HCT116 (cell line): ENCODE data around the gene SSB. TPM values are rescaled to one million over a fixed set of nuclear protein-coding genes. Genes with fewer than 3 reads are reported as not detected.

ENCODE experiments used
- ATAC-seq: fragments of 200-7000 bp; cut with Tn5 transposase; 2 replicates; pipeline ENCODE4 v1.9.1; 2020; ENCODE audit warnings: mild to moderate bottlenecking, moderate library complexity
- BruUV-seq: library from RNA; stranded (reverse); fragments of 400-500 nt; replicated peaks from 2 replicates; lab custom pipeline; 2021; lab: Mats Ljungman, UMichigan
- CTCF ChIA-PET: fragments of 300-600 bp; sonication (Branson Sonifier 250); formaldehyde crosslinking; loops from one replicate; lab custom pipeline; 2021; ENCODE audit warnings: antibody characterized with exemption; lab: Charles Lee
- POLR2A ChIA-PET: fragments of 300-600, 350-600 bp; sonication (Branson Sonifier 250); formaldehyde crosslinking; loops from one replicate; lab custom pipeline; 2021; ENCODE audit warnings: antibody characterized with exemption; lab: Charles Lee
- RAD21 ChIA-PET, 2 experiments: fragments of 300-600 bp; sonication (Branson Sonifier 250); formaldehyde crosslinking; loops; one replicate each; lab custom pipeline; 2023; ENCODE audit warnings: low total read pairs in 2 of 2; ENCODE audit not compliant: uncharacterized antibody in 2 of 2, unreplicated experiment in 2 of 2, low non-redundant PET in 1 of 2; lab: Charles Lee
- DNase-seq: peaks from one replicate; pipeline ENCODE4 v3.0.0-alpha.2; 2010; ENCODE audit warnings: low read depth, low spot score
- H2AFZ ChIP-seq: fragments of 200-600 bp; shearing (Covaris generic), sonication (generic); 2 replicates; pipeline ENCODE4 v1.6.1; 2017; ENCODE audit warnings: low read depth, mixed run types, mixed read lengths, antibody characterized with exemption, low read length; ENCODE audit not compliant: poor library complexity, severe bottlenecking
- H3K27ac ChIP-seq: 2 replicates; pipeline ENCODE4 v1.5.1; 2012; ENCODE audit warnings: low read depth, low read length
- H3K27me3 ChIP-seq: fragments of 200-600 bp; sonication (generic); 2 replicates; pipeline ENCODE4 v1.6.1; 2016; ENCODE audit warnings: mixed run types, low read length, mixed read lengths; ENCODE audit not compliant: insufficient read depth
- H3K36me3 ChIP-seq, 2 experiments: fragments of 200-500 bp in 1 of 2; fragments of 200-600 bp in 1 of 2; sonication (Bioruptor generic) in 1 of 2; sonication (generic) in 1 of 2; 2 replicates each; pipeline versions ENCODE4 v1.5.1 to v1.6.1; 2014 to 2016; ENCODE audit warnings: low read length in 2 of 2, inconsistent platforms in 1 of 2, mixed read lengths in 1 of 2, mixed run types in 1 of 2; ENCODE audit not compliant: insufficient read depth in 2 of 2, control insufficient read depth in 1 of 2
- H3K4me1 ChIP-seq, 2 experiments: fragments of 200-600 bp in 1 of 2; sonication (generic) in 1 of 2; 2 replicates each; pipeline versions ENCODE4 v1.5.1 to v1.6.1; 2012 to 2017; ENCODE audit warnings: low read length in 2 of 2, inconsistent platforms in 1 of 2, mild to moderate bottlenecking in 1 of 2, mixed read lengths in 1 of 2, mixed run types in 1 of 2, moderate library complexity in 1 of 2; ENCODE audit not compliant: insufficient read depth in 2 of 2, control insufficient read depth in 1 of 2
- H3K4me2 ChIP-seq: fragments of 200-600 bp; sonication (generic); 2 replicates; pipeline ENCODE4 v1.6.1; 2017; ENCODE audit warnings: mixed run types, low read length, mixed read lengths
- H3K4me3 ChIP-seq, 2 experiments: fragments of 200-600 bp in 1 of 2; sonication (generic) in 1 of 2; replicated peaks in 1 of 2; 2 replicates each; pipeline ENCODE4 v1.5.1; 2011 to 2016; ENCODE audit warnings: low read length in 2 of 2, control low read depth in 1 of 2, low read depth in 1 of 2, mild to moderate bottlenecking in 1 of 2, mixed read lengths in 1 of 2, mixed run types in 1 of 2
- H3K79me2 ChIP-seq: fragments of 200-600 bp; sonication (generic); 2 replicates; pipeline ENCODE4 v1.6.1; 2017; ENCODE audit warnings: mild to moderate bottlenecking, mixed run types, low read length, moderate library complexity, mixed read lengths; ENCODE audit not compliant: insufficient read depth
- H3K9ac ChIP-seq: fragments of 200-600 bp; sonication (generic); 2 replicates; pipeline ENCODE4 v1.6.1; 2016; ENCODE audit warnings: low read length, mixed read lengths
- H3K9me2 ChIP-seq: fragments of 200-600 bp; sonication (generic), shearing (Covaris generic); 2 replicates; pipeline ENCODE4 v1.6.1; 2017; ENCODE audit warnings: mixed run types, mild to moderate bottlenecking, moderate library complexity; ENCODE audit not compliant: insufficient read depth
- H3K9me3 ChIP-seq, 2 experiments: fragments of 200-500 bp in 1 of 2; fragments of 200-600 bp in 1 of 2; sonication (Bioruptor generic) in 1 of 2; sonication (generic) in 1 of 2; 2 replicates each; pipeline ENCODE4 v1.6.1; 2014 to 2017; ENCODE audit warnings: low read length in 2 of 2, mixed read lengths in 2 of 2, inconsistent platforms in 1 of 2, low read depth in 1 of 2, mild to moderate bottlenecking in 1 of 2, mixed run types in 1 of 2, moderate library complexity in 1 of 2; ENCODE audit not compliant: control insufficient read depth in 1 of 2, insufficient read depth in 1 of 2
- H4K20me1 ChIP-seq: fragments of 200-600 bp; sonication (generic), shearing (Covaris generic); 2 replicates; pipeline ENCODE4 v1.6.1; 2017; ENCODE audit warnings: mixed run types, mild to moderate bottlenecking, moderate library complexity; ENCODE audit not compliant: insufficient read depth
- CEBPB ChIP-seq: IDR thresholded peaks from 2 replicates; pipeline ENCODE4 v1.6.1; 2012; ENCODE audit warnings: low read depth
- EGR1 ChIP-seq: IDR thresholded peaks from 2 replicates; pipeline ENCODE4 v1.6.1; 2012; ENCODE audit warnings: low read depth
- EZH2phosphoT487 ChIP-seq: fragments of 200-600 bp; IDR thresholded peaks from 2 replicates; pipeline ENCODE4 v1.6.1; 2018; ENCODE audit warnings: antibody characterized with exemption, borderline replicate concordance
- FOSL1 ChIP-seq: IDR thresholded peaks from 2 replicates; pipeline ENCODE4 v1.6.1; 2012; ENCODE audit warnings: low read depth
- JUND ChIP-seq: IDR thresholded peaks from 2 replicates; pipeline ENCODE4 v1.6.1; 2012
- POLR2A ChIP-seq: IDR thresholded peaks from 2 replicates; pipeline ENCODE4 v1.7.0; 2011; ENCODE audit warnings: borderline replicate concordance; ENCODE audit not compliant: insufficient read depth, insufficient read length; ENCODE audit errors: extremely low read depth
- REST ChIP-seq: IDR thresholded peaks from 2 replicates; pipeline ENCODE4 v1.6.1; 2012; ENCODE audit warnings: low read depth
- SP1 ChIP-seq: IDR thresholded peaks from 2 replicates; pipeline ENCODE4 v1.6.1; 2012; ENCODE audit warnings: low read depth
- SRF ChIP-seq: IDR thresholded peaks from 2 replicates; pipeline ENCODE4 v1.6.1; 2012; ENCODE audit warnings: low read depth
- TCF7L2 ChIP-seq: IDR thresholded peaks from 2 replicates; pipeline ENCODE4 v1.7.0; 2011; ENCODE audit warnings: borderline replicate concordance, inconsistent platforms; ENCODE audit not compliant: insufficient read depth, insufficient read length; ENCODE audit errors: extremely low read depth
- ZBTB33 ChIP-seq: IDR thresholded peaks from 2 replicates; pipeline ENCODE4 v1.6.1; 2011; ENCODE audit warnings: mild to moderate bottlenecking, low read length, moderate library complexity; ENCODE audit not compliant: insufficient replicate concordance; ENCODE audit errors: extremely low read depth
- ZFX ChIP-seq: fragments of 450-650 bp; IDR thresholded peaks from 2 replicates; pipeline ENCODE4 v1.6.1; 2017
- intact Hi-C: fragments of 100-400 bp; cut with micrococcal nuclease; formaldehyde crosslinking; loops from 2 replicates; pipeline ENCODE4 v1.10.0; 2022
- total RNA-seq: library from RNA; stranded (reverse); gene quantifications from one replicate; pipeline ENCODE4 v1.2.1, GENCODE V29; 2021; ENCODE audit not compliant: unreplicated experiment
- TF ChIP-seq, protein P1 (sequence below): IDR thresholded peaks from 2 replicates; pipeline ENCODE4 v1.6.1; 2012
- TF ChIP-seq, protein P2 (sequence below): IDR thresholded peaks from 2 replicates; pipeline ENCODE4 v1.6.1; 2012

The SSB gene
- total RNA-seq, 1 experiment from 2014 or later, result 117 TPM

- POLR2A ChIA-PET, result no interaction called here
- TF ChIP-seq, protein P1, sequence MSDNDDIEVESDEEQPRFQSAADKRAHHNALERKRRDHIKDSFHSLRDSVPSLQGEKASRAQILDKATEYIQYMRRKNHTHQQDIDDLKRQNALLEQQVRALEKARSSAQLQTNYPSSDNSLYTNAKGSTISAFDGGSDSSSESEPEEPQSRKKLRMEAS, result no peak
- TF ChIP-seq FOSL1, result no peak
- TF ChIP-seq POLR2A, result no peak
- TF ChIP-seq SP1, result no peak
- TF ChIP-seq JUND, result no peak
- TF ChIP-seq REST, result no peak
- Histone ChIP-seq H3K4me1 (peaks cover 2 to 11% of the 10 kb centered on the region in 2 experiments; a peak in 3 of 4 replicates), H3K9me3 (no peaks in the 10 kb centered on the region), H3K9ac (no peak overlapping the region), H4K20me1 (0 out of 2 replicates have a peak, but pooled peaks cover 13% of the 10 kb centered on the region), H3K4me2 (no peak overlapping the region), H3K27me3 (no peaks in the 10 kb centered on the region), H3K9me2 (no peaks in the 10 kb centered on the region), H3K79me2 (peaks cover 96% of the 10 kb centered on the region), H3K4me3 (no peak overlapping the region), H3K27ac (no peak overlapping the region), H2AFZ (no peak overlapping the region), H3K36me3 (peaks cover 47 to 49% of the 10 kb centered on the region in 2 experiments)
- CTCF ChIA-PET, result no interaction called here
- DNase-seq, result no peak
- BruUV-seq, result no TSS peak
- RAD21 ChIA-PET, result no interaction called here
- intact Hi-C loops, result no loop called here
- no peak for ATAC-seq
Observed at GRCh38 chr2:169803480-169803879, 4.8 kb downstream of the SSB start.

- POLR2A ChIA-PET, result no interaction called here
- Histone ChIP-seq H3K4me2 (no peak overlapping the region), H3K27me3 (no peaks in the 10 kb centered on the region), H3K79me2 (peaks cover 66% of the 10 kb centered on the region), H3K9ac (no peak overlapping the region), H3K4me1 (no peaks in the 10 kb centered on the region), H3K36me3 (peaks cover 55 to 66% of the 10 kb centered on the region in 2 experiments), H3K27ac (no peak overlapping the region), H2AFZ (no peak overlapping the region), H3K9me2 (no peaks in the 10 kb centered on the region), H4K20me1 (0 out of 2 replicates have a peak, but pooled peaks cover 7% of the 10 kb centered on the region), H3K4me3 (no peak overlapping the region), H3K9me3 (no peaks in the 10 kb centered on the region)
- DNase-seq (no peak), ATAC-seq (no peak)
- RAD21 ChIA-PET, result no interaction called here
- CTCF ChIA-PET, result no interaction called here
- intact Hi-C loops, result no loop called here
- BruUV-seq, result no TSS peak
- TF ChIP-seq POLR2A (no peak), SRF (no peak), EZH2phosphoT487 (no peak), EGR1 (no peak), SP1 (no peak), CEBPB (no peak), ZFX (no peak), ZBTB33 (no peak), TCF7L2 (no peak)
- TF ChIP-seq, protein P2, sequence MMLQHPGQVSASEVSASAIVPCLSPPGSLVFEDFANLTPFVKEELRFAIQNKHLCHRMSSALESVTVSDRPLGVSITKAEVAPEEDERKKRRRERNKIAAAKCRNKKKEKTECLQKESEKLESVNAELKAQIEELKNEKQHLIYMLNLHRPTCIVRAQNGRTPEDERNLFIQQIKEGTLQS, result no peak
Observed at GRCh38 chr2:169806586-169806985, 7.9 kb downstream of the SSB start.
